K562 (cell line): Measurements from ENCODE around the gene CDK4. TPM values are rescaled to one million over a fixed set of nuclear protein-coding genes. Genes with fewer than 3 reads are reported as not detected.

Source experiments
- ATAC-seq: fragments of 200-7000 bp; cut with Tn5 transposase; 3 replicates; pipeline ENCODE4 v1.9.1; 2020; ENCODE audit warnings: moderate library complexity
- BruUV-seq: library from RNA; stranded (reverse); fragments of 400-500 nt; replicated peaks from 2 replicates; lab custom pipeline; 2021; lab: Mats Ljungman, UMichigan
- CTCF ChIA-PET: fragments of 300-600 bp; formaldehyde crosslinking; extraction: SDS; loops from one replicate; lab custom pipeline; 2021; ENCODE audit warnings: low intra/inter-chr PET ratio; lab: Yijun Ruan, JAX
- POLR2A ChIA-PET: fragments of 300-600, 350-650 bp; sonication (Branson Sonifier 250); formaldehyde crosslinking; extraction: SDS; loops from one replicate; lab custom pipeline; 2021; ENCODE audit warnings: antibody characterized with exemption, inconsistent platforms; lab: Yijun Ruan, JAX
- DNase-seq, 4 experiments: peaks; one replicate each; pipeline versions ENCODE4 v3.0.0 to v3.0.0-alpha.2; 2011 to 2018; ENCODE audit warnings: low spot score in 3 of 4, mixed read lengths in 3 of 4; ENCODE audit errors: extremely low read depth in 1 of 4
- FAIRE-seq: peaks from 2 replicates; lab custom pipeline; 2011; peaks lifted over from hg19 to GRCh38; lab: Jason Lieb, UNC
- H2AFZ ChIP-seq: 2 replicates; pipeline ENCODE4 v1.6.0; 2011; ENCODE audit warnings: low read depth, low read length, control low read depth, inconsistent platforms
- H3K27ac ChIP-seq: fragments of 200-600 bp; 3 replicates; pipeline ENCODE4 v1.8.0; 2011; ENCODE audit warnings: low read depth, mild to moderate bottlenecking, control low read depth, inconsistent platforms, low read length, moderate library complexity, mixed read lengths; ENCODE audit errors: extremely low read depth
- H3K27me3 ChIP-seq, 2 experiments: fragments of 300-600 bp in 1 of 2; 2 replicates in 1 of 2; 3 replicates in 1 of 2; pipeline versions ENCODE4 v1.6.0 to v1.8.0; 2011; ENCODE audit warnings: inconsistent platforms in 2 of 2, low read length in 2 of 2, mild to moderate bottlenecking in 1 of 2, mixed read lengths in 1 of 2, moderate library complexity in 1 of 2; ENCODE audit not compliant: control insufficient read depth in 2 of 2, insufficient read depth in 2 of 2
- H3K36me3 ChIP-seq: fragments of 300-600 bp; 3 replicates; pipeline ENCODE4 v1.8.0; 2011; ENCODE audit warnings: mild to moderate bottlenecking, low read length, inconsistent platforms; ENCODE audit not compliant: control insufficient read depth, insufficient read depth
- H3K4me1 ChIP-seq, 2 experiments: fragments of 200-600 bp in 1 of 2; replicated peaks in 1 of 2; 2 replicates in 1 of 2; 3 replicates in 1 of 2; pipeline versions ENCODE4 v1.5.1 to v1.8.0; 2011; ENCODE audit warnings: inconsistent platforms in 2 of 2, low read length in 2 of 2, mild to moderate bottlenecking in 1 of 2, mixed read lengths in 1 of 2, moderate library complexity in 1 of 2; ENCODE audit not compliant: control insufficient read depth in 2 of 2, insufficient read depth in 2 of 2
- H3K4me2 ChIP-seq: 2 replicates; pipeline ENCODE4 v1.6.1; 2011; ENCODE audit warnings: low read length, control low read depth, inconsistent platforms, mixed read lengths; ENCODE audit not compliant: insufficient read depth
- H3K4me3 ChIP-seq: fragments of 200-600 bp; sonication (generic), shearing (Covaris generic); 2 replicates; pipeline ENCODE4 v1.5.1; 2016; ENCODE audit warnings: control low read depth, inconsistent platforms
- H3K79me2 ChIP-seq: fragments of 200-600 bp; 3 replicates; pipeline ENCODE4 v1.8.0; 2011; ENCODE audit warnings: low read length, inconsistent platforms; ENCODE audit not compliant: control insufficient read depth, insufficient read depth
- H3K9ac ChIP-seq, 2 experiments: 2 replicates each; pipeline versions ENCODE4 v1.6.0 to v1.6.1; 2011; ENCODE audit warnings: low read depth in 2 of 2, low read length in 2 of 2, control low read depth in 1 of 2, inconsistent platforms in 1 of 2, mild to moderate bottlenecking in 1 of 2, mixed read lengths in 1 of 2; ENCODE audit not compliant: insufficient read depth in 1 of 2
- H3K9me1 ChIP-seq: one replicate; pipeline ENCODE4 v1.6.0; 2011; ENCODE audit warnings: inconsistent platforms, mild to moderate bottlenecking, low read length, moderate library complexity; ENCODE audit not compliant: control insufficient read depth, insufficient read depth
- H3K9me3 ChIP-seq: replicated peaks from 2 replicates; pipeline ENCODE4 v1.5.1; 2011; ENCODE audit warnings: low read depth, low read length, inconsistent platforms; ENCODE audit not compliant: control insufficient read depth, insufficient read depth
- H4K20me1 ChIP-seq: replicated peaks from 2 replicates; pipeline ENCODE4 v1.6.1; 2011; ENCODE audit warnings: low read length, inconsistent platforms, mixed read lengths; ENCODE audit not compliant: control insufficient read depth, insufficient read depth
- CHD2 ChIP-seq: IDR thresholded peaks from 2 replicates; pipeline ENCODE4 v1.6.1; 2011; ENCODE audit warnings: low read depth, low read length
- EP400 ChIP-seq: fragments of 450-650 bp; IDR thresholded peaks from 2 replicates; pipeline ENCODE4 v1.6.1; 2017; ENCODE audit warnings: antibody characterized with exemption, mild to moderate bottlenecking, moderate library complexity
- FOXA3 ChIP-seq, 2 experiments: fragments of 450-650 bp in 1 of 2; sonication (generic) in 1 of 2; formaldehyde crosslinking; IDR thresholded peaks in 1 of 2; conservative IDR thresholded peaks in 1 of 2; 2 replicates each; pipeline versions ENCODE4 v1.4.0 to v1.8.0; 2020 to 2022; ENCODE audit warnings: mild to moderate bottlenecking in 2 of 2, missing genetic modification reagents in 1 of 2
- HES1 ChIP-seq: fragments of 450-650 bp; IDR thresholded peaks from 2 replicates; pipeline ENCODE4 v1.6.1; 2016; ENCODE audit warnings: low read depth, mild to moderate bottlenecking, moderate library complexity
- HMG20B ChIP-seq: fragments of 250-450 bp; sonication (Bioruptor Pico); IDR thresholded peaks from 2 replicates; pipeline ENCODE4 v1.5.0; 2021; ENCODE audit warnings: mild to moderate bottlenecking
- HSF4 ChIP-seq: fragments of 250-450 bp; sonication (Bioruptor Pico); IDR thresholded peaks from 2 replicates; pipeline ENCODE4 v2.1.2; 2022; ENCODE audit warnings: mild to moderate bottlenecking, moderate library complexity, borderline replicate concordance
- PHB ChIP-seq: fragments of 250-450 bp; sonication (Bioruptor Pico); IDR thresholded peaks from 2 replicates; pipeline ENCODE4 v1.5.0; 2021
- PRMT5 ChIP-seq: sonication (generic); formaldehyde crosslinking; IDR thresholded peaks from 2 replicates; pipeline ENCODE4 v1.5.0; 2020; ENCODE audit warnings: missing genetic modification reagents
- RBM14 ChIP-seq: fragments of 200-400 bp; formaldehyde crosslinking; IDR thresholded peaks from 2 replicates; pipeline ENCODE4 v1.6.1; 2018; ENCODE audit warnings: low read depth, mild to moderate bottlenecking, low read length, moderate library complexity, borderline replicate concordance; ENCODE audit not compliant: insufficient read depth
- ZNF324 ChIP-seq: fragments of 250-450 bp; sonication (Bioruptor Pico); IDR thresholded peaks from 2 replicates; pipeline ENCODE4 v1.4.0; 2020; ENCODE audit warnings: mild to moderate bottlenecking
- ZNF551 ChIP-seq: fragments of 250-450 bp; sonication (Bioruptor Pico); IDR thresholded peaks from 2 replicates; pipeline ENCODE4 v1.5.0; 2021; ENCODE audit warnings: mild to moderate bottlenecking, moderate library complexity
- ZNF586 ChIP-seq: fragments of 450-650 bp; formaldehyde crosslinking; conservative IDR thresholded peaks from 2 replicates; pipeline ENCODE4 v1.4.0; 2020; ENCODE audit warnings: mild to moderate bottlenecking, moderate library complexity
- WGBS: fragments of 100-300 bp; shearing (Covaris generic); methylation state at CpG from one replicate; pipeline ENCODE4 v1.1.6; 2016; ENCODE audit warnings: low coverage, mixed read lengths; ENCODE audit not compliant: insufficient coverage; ENCODE audit errors: missing lambda C conversion rate; 5-methylcytosine and 5-hydroxymethylcytosine counted together
- in situ Hi-C: fragments of 300-500 bp; cut with MboI; formaldehyde crosslinking; loops from 4 replicates; pipeline ENCODE4 v1.15.0; 2018; ENCODE audit warnings: inconsistent platforms, mixed read lengths
- intact Hi-C: fragments of 100-400 bp; cut with micrococcal nuclease; formaldehyde crosslinking; loops from 2 replicates; pipeline ENCODE4 v1.14.2; 2022
- polyA plus RNA-seq, 8 experiments: library from polyadenylated mRNA; depleted of rRNA in 4 of 8; stranded (reverse) in 5 of 8; unstranded in 3 of 8; fragments of >200 nt; fragmentation: Nextera tagmentation in 2 of 8; fragmentation: Illumina TruSeq in 1 of 8; extraction: Ambion mirVana in 2 of 8; extraction: Trizol in 1 of 8; gene quantifications; 2 replicates each; pipeline versions ENCODE4 v1.2.1 to v1.2.3, GENCODE V29; 2011 to 2014; ENCODE audit warnings: inconsistent platforms in 1 of 8, missing spikeins in 1 of 8
- total RNA-seq, 7 experiments: library from RNA; depleted of rRNA in 6 of 7; stranded (reverse); fragments of >200 nt in 6 of 7; fragmentation: Illumina TruSeq in 2 of 7; extraction: Trizol in 2 of 7; gene quantifications; 2 replicates each; pipeline versions ENCODE4 v1.2.1 to v1.2.3, GENCODE V29; 2011 to 2021; ENCODE audit warnings: low replicate concordance in 1 of 7
- TF ChIP-seq, protein P1 (sequence below): IDR thresholded peaks from 2 replicates; pipeline ENCODE4 v1.6.1; 2014; ENCODE audit warnings: antibody characterized with exemption
- TF ChIP-seq, protein P2 (sequence below), 2 experiments: fragments of 150-350 bp in 1 of 2; IDR thresholded peaks; 2 replicates each; pipeline ENCODE4 v1.6.1; 2012 to 2016; ENCODE audit warnings: low read depth in 2 of 2, low read length in 2 of 2, mild to moderate bottlenecking in 1 of 2, moderate library complexity in 1 of 2

CDK4 gene
- total and polyA plus RNA-seq, 9 of the 15 experiments (the other 6 are each of a cell fraction or from before 2014, with no cell fraction given): 37.8 to 436 (median 238) TPM

DNA sequence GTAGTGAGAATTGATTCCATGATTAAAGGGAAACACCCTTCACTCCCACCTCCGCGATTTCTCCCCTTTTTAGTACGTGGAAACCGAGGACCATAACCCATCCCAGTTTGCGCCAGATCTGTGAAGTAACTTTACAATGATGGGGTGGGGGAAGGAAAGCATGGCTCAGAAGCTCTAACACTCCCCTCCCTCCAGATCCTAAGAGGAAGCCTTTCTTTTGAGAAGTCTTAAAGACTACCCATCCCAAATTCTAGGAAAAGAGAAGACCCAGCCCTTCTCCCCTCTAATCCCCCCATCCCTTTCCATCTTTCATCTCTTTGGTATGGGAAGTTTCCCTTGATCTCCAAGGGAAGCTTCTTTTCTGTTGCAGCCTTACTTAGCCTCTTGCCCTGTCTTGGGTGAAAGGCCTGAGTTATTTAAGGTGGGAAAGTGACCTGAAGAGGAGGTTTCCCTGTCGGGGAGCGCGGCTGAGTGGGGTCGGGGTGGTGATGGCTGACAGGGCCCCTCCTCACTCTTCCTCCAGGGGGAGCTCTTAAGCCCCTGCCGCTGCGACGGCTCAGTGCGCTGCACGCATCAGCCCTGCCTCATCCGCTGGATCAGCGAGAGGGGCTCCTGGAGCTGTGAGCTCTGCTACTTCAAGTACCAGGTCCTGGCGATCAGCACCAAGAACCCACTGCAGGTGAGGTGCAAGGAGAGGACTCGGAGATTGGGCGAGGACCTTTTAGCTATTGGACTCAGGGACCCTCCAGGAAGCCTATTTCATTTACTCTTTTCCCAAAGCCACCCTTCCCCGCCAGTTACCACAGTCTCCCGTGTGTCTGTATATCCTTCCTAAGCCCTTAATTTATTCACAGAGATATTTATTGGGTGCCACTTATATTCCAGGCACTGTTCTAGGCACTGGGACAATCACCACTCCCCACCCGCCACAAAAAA is 4.6 kb upstream of the CDK4 start:
- Histone ChIP-seq H4K20me1 (no peaks in the 10 kb centered on the region), H3K79me2 (peaks cover 19% of the 10 kb centered on the region), H2AFZ (peak overlapping the region; percentile 61; the same call in 1 of the 2 replicates), H3K4me2 (peak overlapping the region; percentile 81), H3K27ac (no peak overlapping the region), H3K27me3 (no peaks in the 10 kb centered on the region), H3K36me3 (peaks cover 15% of the 10 kb centered on the region; the same call in 2 of the 3 replicates), H3K9ac (peak overlapping the region; percentile 3 to 62; a peak in 3 of 4 replicates), H3K4me1 (peaks cover 30 to 35% of the 10 kb centered on the region in 2 experiments), H3K4me3 (peak overlapping the region; percentile 50), H3K9me3 (no peaks in the 10 kb centered on the region), H3K9me1 (no peaks in the 10 kb centered on the region)
- FAIRE-seq (peak; percentile 65), ATAC-seq (peak; percentile 66), DNase-seq (peak; percentile 72 to 88 (median 79))
- ChIA-PET POLR2A (interaction anchor here (0.6 to 2.3 kb wide), 7 partner anchors 11 to 119 kb away, joined by 3 to 26 read pairs (median 3); partner anchors contain the start of genes CYP27B1, EEF1AKMT3, METTL1 and TSPAN31), CTCF (interaction anchor here (0.6 to 1.5 kb wide), 4 partner anchors 26 to 175 kb away, joined by 3 to 10 read pairs (median 4); partner anchors contain the start of gene TSFM)
- intact Hi-C loops: loop anchor here (1.0 kb wide), 1 partner anchor 149 kb away; no protein-coding TSS in a partner anchor
- no TSS peak for BruUV-seq
- in situ Hi-C loops: no loop called here
- WGBS: 14% methylated on average over 16 of the region's 22 CpGs
- TF ChIP-seq ZNF586 (CRISPR knock-in tag) (no peak), HMG20B (CRISPR knock-in tag) (no peak), FOXA3 (CRISPR knock-in tag; conservative IDR thresholded peaks at IDR 0.05 in 1 of 2, IDR thresholded peaks at IDR 0.05 in 1 of 2) (no peak), EP400 (no peak), CHD2 (no peak), PHB (CRISPR knock-in tag) (no peak), ZNF551 (no peak), HES1 (no peak), ZNF324 (CRISPR knock-in tag) (no peak), HSF4 (no peak), PRMT5 (no peak), RBM14 (no peak)
- TF ChIP-seq, protein P1, sequence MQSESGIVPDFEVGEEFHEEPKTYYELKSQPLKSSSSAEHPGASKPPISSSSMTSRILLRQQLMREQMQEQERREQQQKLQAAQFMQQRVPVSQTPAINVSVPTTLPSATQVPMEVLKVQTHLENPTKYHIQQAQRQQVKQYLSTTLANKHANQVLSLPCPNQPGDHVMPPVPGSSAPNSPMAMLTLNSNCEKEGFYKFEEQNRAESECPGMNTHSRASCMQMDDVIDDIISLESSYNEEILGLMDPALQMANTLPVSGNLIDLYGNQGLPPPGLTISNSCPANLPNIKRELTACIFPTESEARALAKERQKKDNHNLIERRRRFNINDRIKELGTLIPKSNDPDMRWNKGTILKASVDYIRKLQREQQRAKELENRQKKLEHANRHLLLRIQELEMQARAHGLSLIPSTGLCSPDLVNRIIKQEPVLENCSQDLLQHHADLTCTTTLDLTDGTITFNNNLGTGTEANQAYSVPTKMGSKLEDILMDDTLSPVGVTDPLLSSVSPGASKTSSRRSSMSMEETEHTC: no peak
- TF ChIP-seq, protein P2, sequence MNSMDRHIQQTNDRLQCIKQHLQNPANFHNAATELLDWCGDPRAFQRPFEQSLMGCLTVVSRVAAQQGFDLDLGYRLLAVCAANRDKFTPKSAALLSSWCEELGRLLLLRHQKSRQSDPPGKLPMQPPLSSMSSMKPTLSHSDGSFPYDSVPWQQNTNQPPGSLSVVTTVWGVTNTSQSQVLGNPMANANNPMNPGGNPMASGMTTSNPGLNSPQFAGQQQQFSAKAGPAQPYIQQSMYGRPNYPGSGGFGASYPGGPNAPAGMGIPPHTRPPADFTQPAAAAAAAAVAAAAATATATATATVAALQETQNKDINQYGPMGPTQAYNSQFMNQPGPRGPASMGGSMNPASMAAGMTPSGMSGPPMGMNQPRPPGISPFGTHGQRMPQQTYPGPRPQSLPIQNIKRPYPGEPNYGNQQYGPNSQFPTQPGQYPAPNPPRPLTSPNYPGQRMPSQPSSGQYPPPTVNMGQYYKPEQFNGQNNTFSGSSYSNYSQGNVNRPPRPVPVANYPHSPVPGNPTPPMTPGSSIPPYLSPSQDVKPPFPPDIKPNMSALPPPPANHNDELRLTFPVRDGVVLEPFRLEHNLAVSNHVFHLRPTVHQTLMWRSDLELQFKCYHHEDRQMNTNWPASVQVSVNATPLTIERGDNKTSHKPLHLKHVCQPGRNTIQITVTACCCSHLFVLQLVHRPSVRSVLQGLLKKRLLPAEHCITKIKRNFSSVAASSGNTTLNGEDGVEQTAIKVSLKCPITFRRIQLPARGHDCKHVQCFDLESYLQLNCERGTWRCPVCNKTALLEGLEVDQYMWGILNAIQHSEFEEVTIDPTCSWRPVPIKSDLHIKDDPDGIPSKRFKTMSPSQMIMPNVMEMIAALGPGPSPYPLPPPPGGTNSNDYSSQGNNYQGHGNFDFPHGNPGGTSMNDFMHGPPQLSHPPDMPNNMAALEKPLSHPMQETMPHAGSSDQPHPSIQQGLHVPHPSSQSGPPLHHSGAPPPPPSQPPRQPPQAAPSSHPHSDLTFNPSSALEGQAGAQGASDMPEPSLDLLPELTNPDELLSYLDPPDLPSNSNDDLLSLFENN (IDR thresholded peaks at IDR 0.05; ENCODE audit: low read depth in 2 of 2, low read length in 2 of 2): no peak
